Fibroblast of upper back skin (primary cell): Measurements from ENCODE around the gene GLRX2.
"Not testable (repeated sequence)": the region's sequence is repeated elsewhere in the genome, so short reads cannot be mapped to it uniquely, and the experiment has no call there.

Source experiments
- DNase-seq: peaks from one replicate; pipeline ENCODE4 v3.0.0-alpha.2; 2013

GLRX2 gene

GRCh38 chr1:193104907-193105820 lies at the start of gene GLRX2:
Gene GLRX2 (minus strand): TSS chr1:193105414. CDS start chr1:193105382, 32 bp downstream.
- DNase-seq, result peak; percentile 83

GRCh38 chr1:193144999-193145398 lies 39.8 kb upstream of the GLRX2 start:
- DNase-seq, result no peak

GRCh38 chr1:193144361-193144938 lies 39.2 kb upstream of the GLRX2 start:
- DNase-seq, result no peak

GRCh38 chr1:193143285-193143684 lies 38.1 kb upstream of the GLRX2 start:
- DNase-seq, result peak; percentile 22

- DNase-seq, result no peak
Measured at GRCh38 chr1:193142409-193142808, 37.2 kb upstream of the GLRX2 start.

- DNase-seq, result no peak
Measured at GRCh38 chr1:193141804-193142203, 36.6 kb upstream of the GLRX2 start.

- DNase-seq, result no peak
Measured at GRCh38 chr1:193140254-193140653, 35.0 kb upstream of the GLRX2 start.

- DNase-seq, result no peak
Measured at GRCh38 chr1:193131266-193131860, 26.1 kb upstream of the GLRX2 start.

- DNase-seq, result no peak
Measured at GRCh38 chr1:193125369-193125768, 20.2 kb upstream of the GLRX2 start.

- no peak for DNase-seq
Measured at GRCh38 chr1:193123751-193124150, 18.5 kb upstream of the GLRX2 start.

- peak; percentile 96 for DNase-seq
Measured at GRCh38 chr1:193121616-193122593, 16.7 kb upstream of the GLRX2 start, which contains the start of gene CDC73. Gene CDC73 (plus strand): TSS chr1:193122031. CDS start chr1:193122201, 170 bp downstream.

GRCh38 chr1:193120604-193121166 lies 15.5 kb upstream of the GLRX2 start:
- no peak for DNase-seq

GRCh38 chr1:193118803-193119730 lies 13.9 kb upstream of the GLRX2 start:
- no peak for DNase-seq

GRCh38 chr1:193118194-193118593 lies 13.0 kb upstream of the GLRX2 start:
- DNase-seq, result no peak

- DNase-seq, result not testable (repeated sequence)
Measured at GRCh38 chr1:193117167-193117566, 12.0 kb upstream of the GLRX2 start.

- DNase-seq, result peak; percentile 98
Measured at GRCh38 chr1:193115629-193116227, 10.5 kb upstream of the GLRX2 start.

GRCh38 chr1:193114485-193115095 lies 9.4 kb upstream of the GLRX2 start:
- DNase-seq, result no peak

GRCh38 chr1:193113992-193114332 lies 8.7 kb upstream of the GLRX2 start:
- no peak for DNase-seq

GRCh38 chr1:193113258-193113991 lies 8.2 kb upstream of the GLRX2 start:
- no peak for DNase-seq
